Endodermal cell (in vitro differentiated cells): ENCODE measurements around the gene TNFRSF1B. TPM values are rescaled to one million over a fixed set of nuclear protein-coding genes. Genes with fewer than 3 reads are reported as not detected.

Experiments
- DNase-seq: peaks from one replicate; pipeline ENCODE4 v3.0.0-alpha.2; 2017
- H3K27ac ChIP-seq: 2 replicates; pipeline ENCODE4 v1.5.1; 2013; ENCODE audit warnings: mild to moderate bottlenecking, low read depth, low read length, moderate library complexity
- H3K27me3 ChIP-seq: 2 replicates; pipeline ENCODE4 v1.6.1; 2013; ENCODE audit warnings: mild to moderate bottlenecking, low read length, moderate library complexity; ENCODE audit not compliant: insufficient read depth, control insufficient read depth, poor library complexity, severe bottlenecking
- H3K36me3 ChIP-seq: 2 replicates; pipeline ENCODE4 v1.7.0; 2013; ENCODE audit warnings: mild to moderate bottlenecking, low read length, moderate library complexity; ENCODE audit not compliant: control insufficient read depth, insufficient read depth
- H3K4me1 ChIP-seq: one replicate; pipeline ENCODE4 v1.7.0; 2013; ENCODE audit warnings: low read length; ENCODE audit not compliant: control insufficient read depth, insufficient read depth
- H3K4me3 ChIP-seq: 2 replicates; pipeline ENCODE4 v1.5.1; 2013; ENCODE audit warnings: mild to moderate bottlenecking, low read length, moderate library complexity
- H3K9ac ChIP-seq: 2 replicates; pipeline ENCODE4 v1.6.1; 2013; ENCODE audit warnings: mild to moderate bottlenecking, low read length, moderate library complexity; ENCODE audit not compliant: poor library complexity, severe bottlenecking; ENCODE audit errors: extremely low read depth
- H3K9me3 ChIP-seq: 2 replicates; pipeline ENCODE4 v1.6.1; 2013; ENCODE audit warnings: mild to moderate bottlenecking, low read length, moderate library complexity; ENCODE audit not compliant: control insufficient read depth
- H3K27ac Mint-ChIP-seq: 2 replicates; pipeline ENCODE4 v1.8.0; 2020; ENCODE audit warnings: mixed read lengths
- H3K27me3 Mint-ChIP-seq: 2 replicates; pipeline ENCODE4 v1.8.0; 2021; ENCODE audit warnings: mild to moderate bottlenecking, mixed read lengths; ENCODE audit not compliant: insufficient read depth
- H3K36me3 Mint-ChIP-seq: 2 replicates; pipeline ENCODE4 v1.8.0; 2020; ENCODE audit warnings: low read depth, mixed read lengths
- H3K4me1 Mint-ChIP-seq: 2 replicates; pipeline ENCODE4 v1.8.0; 2020; ENCODE audit warnings: mixed read lengths
- H3K4me3 Mint-ChIP-seq: 2 replicates; pipeline ENCODE4 v1.8.0; 2020; ENCODE audit warnings: mild to moderate bottlenecking, moderate library complexity, mixed read lengths
- H3K9me3 Mint-ChIP-seq: 2 replicates; pipeline ENCODE4 v1.8.0; 2020; ENCODE audit warnings: mild to moderate bottlenecking, mixed read lengths
- WGBS, 2 experiments: methylation state at CpG; one replicate each; pipeline versions ENCODE4 v1.1.5 to v1.1.7; 2013; ENCODE audit warnings: missing lambda C conversion rate in 2 of 2, mixed read lengths in 1 of 2; ENCODE audit not compliant: insufficient coverage in 1 of 2, insufficient read length in 1 of 2; 5-methylcytosine and 5-hydroxymethylcytosine counted together
- total RNA-seq, 2 donors: library from RNA; stranded (reverse); fragmentation: NEBNext Ultra II Directional in 1 of 2; extraction: Animal tissue kit (Norgen Biotek cat#: 25700) in 1 of 2; gene quantifications; 2 replicates in 1 of 2; 3 replicates in 1 of 2; pipeline ENCODE4 v1.2.1, GENCODE V29; 2021
- TF ChIP-seq, protein P1 (sequence below): fragments of 200-600 bp; sonication (generic); conservative IDR thresholded peaks from 2 replicates; pipeline ENCODE4 v1.5.0; 2021; ENCODE audit warnings: antibody characterized with exemption, mild to moderate bottlenecking

The TNFRSF1B gene
- total RNA-seq, 2 donors from 2014 or later, result 0.24 to 0.40 TPM

DNA sequence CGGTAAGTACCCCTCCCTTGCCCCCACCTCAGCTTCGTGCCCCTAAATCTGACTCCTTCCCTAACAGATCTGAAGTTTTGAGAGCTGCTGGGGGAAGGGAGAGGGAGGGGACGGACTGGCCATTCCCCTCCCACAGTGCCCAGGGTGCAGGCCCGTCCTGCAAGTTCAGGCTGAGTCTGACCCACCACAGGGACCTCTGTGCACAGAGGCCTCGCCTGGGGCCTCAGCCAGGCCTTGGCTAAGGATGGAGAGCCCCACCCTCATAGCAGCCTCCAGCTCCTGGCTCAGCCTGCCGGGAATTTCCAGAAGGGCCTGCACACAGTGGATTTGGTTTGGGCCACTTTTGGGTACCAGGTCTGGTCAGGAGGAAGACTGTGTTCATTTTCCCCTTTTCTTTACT is 31.2 kb upstream of the TNFRSF1B start:
- Histone ChIP-seq H3K9me3 (no peaks in the 10 kb centered on the region), H3K36me3 (no peaks in the 10 kb centered on the region), H3K4me1 (no peaks in the 10 kb centered on the region), H3K27ac (no peak overlapping the region), H3K4me3 (no peak overlapping the region), H3K27me3 (no peaks in the 10 kb centered on the region), H3K9ac (no peak overlapping the region)
- Mint-ChIP-seq H3K4me3 (no peak overlapping the region), H3K27me3 (no peaks in the 10 kb centered on the region), H3K4me1 (peaks cover 1% of the 10 kb centered on the region), H3K36me3 (no peaks in the 10 kb centered on the region), H3K9me3 (no peaks in the 10 kb centered on the region), H3K27ac (no peak overlapping the region)
- TF ChIP-seq, protein P1, sequence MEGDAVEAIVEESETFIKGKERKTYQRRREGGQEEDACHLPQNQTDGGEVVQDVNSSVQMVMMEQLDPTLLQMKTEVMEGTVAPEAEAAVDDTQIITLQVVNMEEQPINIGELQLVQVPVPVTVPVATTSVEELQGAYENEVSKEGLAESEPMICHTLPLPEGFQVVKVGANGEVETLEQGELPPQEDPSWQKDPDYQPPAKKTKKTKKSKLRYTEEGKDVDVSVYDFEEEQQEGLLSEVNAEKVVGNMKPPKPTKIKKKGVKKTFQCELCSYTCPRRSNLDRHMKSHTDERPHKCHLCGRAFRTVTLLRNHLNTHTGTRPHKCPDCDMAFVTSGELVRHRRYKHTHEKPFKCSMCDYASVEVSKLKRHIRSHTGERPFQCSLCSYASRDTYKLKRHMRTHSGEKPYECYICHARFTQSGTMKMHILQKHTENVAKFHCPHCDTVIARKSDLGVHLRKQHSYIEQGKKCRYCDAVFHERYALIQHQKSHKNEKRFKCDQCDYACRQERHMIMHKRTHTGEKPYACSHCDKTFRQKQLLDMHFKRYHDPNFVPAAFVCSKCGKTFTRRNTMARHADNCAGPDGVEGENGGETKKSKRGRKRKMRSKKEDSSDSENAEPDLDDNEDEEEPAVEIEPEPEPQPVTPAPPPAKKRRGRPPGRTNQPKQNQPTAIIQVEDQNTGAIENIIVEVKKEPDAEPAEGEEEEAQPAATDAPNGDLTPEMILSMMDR, result no peak
- no peak for DNase-seq
- 83% methylated on average over 2 to 6 of the region's 6 CpGs for WGBS, 2 experiments

DNA sequence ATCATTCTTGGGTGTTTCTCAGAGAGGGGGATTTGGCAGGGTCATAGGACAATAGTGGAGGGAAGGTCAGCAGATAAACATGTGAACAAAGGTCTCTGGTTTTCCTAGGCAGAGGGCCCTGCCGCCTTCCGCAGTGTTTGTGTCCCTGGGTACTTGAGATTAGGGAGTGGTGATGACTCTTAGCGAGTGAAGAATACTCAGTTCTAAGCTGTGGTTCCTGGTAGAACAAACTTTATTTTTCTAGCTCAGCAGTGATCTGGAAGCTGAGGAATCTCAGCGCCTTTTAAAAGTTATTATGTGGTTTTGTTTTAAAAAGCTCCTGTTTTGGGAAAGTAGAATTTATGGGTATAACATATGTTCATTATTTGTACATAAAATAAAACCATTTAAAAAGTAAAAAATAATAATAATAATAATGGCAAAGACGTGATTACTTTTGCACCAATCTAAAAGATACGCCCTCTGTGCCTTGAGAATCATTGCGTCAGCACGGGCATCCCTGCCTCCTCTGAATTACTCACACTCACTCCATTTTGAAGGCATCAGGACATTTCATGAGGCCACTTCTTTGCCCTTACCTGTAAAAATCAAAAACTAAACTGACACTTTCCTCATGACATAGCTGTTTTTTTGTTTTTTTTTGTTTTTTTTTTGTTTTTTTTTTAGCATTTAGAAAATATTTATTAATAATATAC is 29.7 kb upstream of the TNFRSF1B start:
- H3K4me3 ChIP-seq, result no peak overlapping the region
- no peaks in the 10 kb centered on the region for H3K36me3 ChIP-seq
- TF ChIP-seq, protein P1, result no peak
- Mint-ChIP-seq H3K4me3 (no peak overlapping the region), H3K9me3 (no peaks in the 10 kb centered on the region), H3K36me3 (no peaks in the 10 kb centered on the region), H3K27me3 (no peaks in the 10 kb centered on the region), H3K27ac (no peak overlapping the region), H3K4me1 (peaks cover 1% of the 10 kb centered on the region)
- 71 to 92% methylated on average over 6 to 8 of the region's 8 CpGs for WGBS, 2 experiments
- H3K9me3 ChIP-seq, result no peaks in the 10 kb centered on the region
- H3K4me1 ChIP-seq, result no peaks in the 10 kb centered on the region
- no peak for DNase-seq
- H3K27ac ChIP-seq, result no peak overlapping the region
- no peaks in the 10 kb centered on the region for H3K27me3 ChIP-seq
- H3K9ac ChIP-seq, result no peak overlapping the region

DNA sequence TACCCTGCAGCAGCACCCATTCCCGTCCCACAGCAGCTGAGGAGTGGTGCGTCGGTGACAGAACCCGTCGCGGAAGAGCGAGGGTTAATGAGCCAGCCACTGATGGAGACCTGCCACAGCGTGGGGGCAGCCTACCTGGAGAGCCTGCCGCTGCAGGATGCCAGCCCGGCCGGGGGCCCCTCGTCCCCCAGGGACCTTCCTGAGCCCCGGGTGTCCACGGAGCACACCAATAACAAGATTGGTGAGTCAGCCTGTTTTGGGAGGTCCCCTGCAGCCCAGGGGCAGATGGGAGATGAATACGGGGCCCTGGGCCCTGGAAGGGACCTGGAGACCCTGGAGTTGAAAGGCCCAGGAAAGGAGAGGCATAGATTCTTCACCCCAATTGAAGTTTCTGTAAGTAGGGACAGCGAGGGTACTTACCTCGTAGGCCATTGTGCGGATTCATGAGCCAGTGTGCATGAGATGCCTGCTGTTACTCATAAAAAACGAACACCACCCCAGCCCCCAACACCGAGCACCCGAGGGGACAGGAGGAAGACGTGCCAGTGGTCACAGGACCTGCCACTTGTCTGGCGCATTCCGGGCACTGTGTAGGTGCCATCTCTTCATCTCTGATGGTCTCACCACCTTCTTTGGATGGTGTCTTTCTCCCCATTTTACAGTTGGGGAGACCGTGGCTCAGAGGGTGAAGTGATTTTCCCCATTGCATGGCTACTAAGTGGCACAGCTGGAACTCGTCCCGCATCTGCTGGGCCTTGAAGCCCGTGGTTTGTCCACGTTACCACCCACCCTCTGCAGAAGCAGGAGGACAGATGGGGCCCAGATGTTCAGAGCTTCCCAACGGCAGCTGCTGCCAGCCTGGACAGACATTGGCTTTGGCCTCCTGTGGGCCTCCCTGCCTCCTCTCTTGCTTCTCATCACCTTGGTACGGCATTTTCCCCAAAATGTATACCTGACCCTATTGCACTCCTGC is 28.3 kb upstream of the TNFRSF1B start:
- TF ChIP-seq, protein P1, result no peak
- no peaks in the 10 kb centered on the region for H3K27me3 Mint-ChIP-seq
- Histone ChIP-seq H3K27ac (no peak overlapping the region), H3K27me3 (no peaks in the 10 kb centered on the region), H3K4me3 (no peak overlapping the region), H3K36me3 (no peaks in the 10 kb centered on the region), H3K9ac (no peak overlapping the region), H3K9me3 (no peaks in the 10 kb centered on the region), H3K4me1 (no peaks in the 10 kb centered on the region)
- H3K4me1 Mint-ChIP-seq, result peaks cover 1% of the 10 kb centered on the region
- no peak overlapping the region for H3K27ac Mint-ChIP-seq
- H3K4me3 Mint-ChIP-seq, result no peak overlapping the region
- peak; percentile 39 for DNase-seq
- H3K9me3 Mint-ChIP-seq, result no peaks in the 10 kb centered on the region
- WGBS, 2 experiments, result 90 to 91% methylated on average over 24 to 31 of the region's 31 CpGs
- H3K36me3 Mint-ChIP-seq, result no peaks in the 10 kb centered on the region
